SU-DHL-6 (cell line): ENCODE measurements around the gene ABHD17A.

Experiments used
- H2AFZ ChIP-seq: fragments of 200-600 bp; sonication (generic); 2 replicates; pipeline ENCODE4 v1.6.1; 2014; ENCODE audit warnings: low read depth, mild to moderate bottlenecking, moderate library complexity, mixed read lengths, antibody characterized with exemption, low read length; ENCODE audit not compliant: severe bottlenecking
- H3F3A ChIP-seq: fragments of 200-600 bp; shearing (Covaris generic); 2 replicates; pipeline ENCODE4 v1.6.0; 2016; ENCODE audit warnings: antibody characterized with exemption, mild to moderate bottlenecking; ENCODE audit not compliant: insufficient read depth
- H3K27ac ChIP-seq: fragments of 200-600 bp; sonication (generic); 2 replicates; pipeline ENCODE4 v1.5.1; 2016; ENCODE audit warnings: low read depth, mild to moderate bottlenecking, low read length, moderate library complexity, mixed read lengths
- H3K27me3 ChIP-seq: fragments of 200-600 bp; sonication (generic), shearing (Covaris generic); 2 replicates; pipeline ENCODE4 v1.6.0; 2014; ENCODE audit warnings: mild to moderate bottlenecking, low read length
- H3K36me3 ChIP-seq: fragments of 200-600 bp; sonication (generic); 2 replicates; pipeline ENCODE4 v1.6.1; 2014; ENCODE audit warnings: mild to moderate bottlenecking, low read length, mixed read lengths
- H3K4me2 ChIP-seq: fragments of 300-600, 200-600 bp; shearing (Covaris generic), sonication (generic); 2 replicates; pipeline ENCODE4 v1.6.0; 2014; ENCODE audit warnings: low read length, low read depth, mild to moderate bottlenecking; ENCODE audit not compliant: poor library complexity, severe bottlenecking
- H3K4me3 ChIP-seq: fragments of 200-600 bp; sonication (generic); 2 replicates; pipeline ENCODE4 v1.5.1; 2014; ENCODE audit warnings: antibody characterized with exemption, low read length, mild to moderate bottlenecking, mixed read lengths; ENCODE audit not compliant: insufficient read depth, poor library complexity, severe bottlenecking
- H3K79me2 ChIP-seq: fragments of 200-600 bp; sonication (generic); 2 replicates; pipeline ENCODE4 v1.6.1; 2014; ENCODE audit warnings: mild to moderate bottlenecking, low read length, moderate library complexity; ENCODE audit not compliant: insufficient read depth
- H3K9ac ChIP-seq: fragments of 200-600 bp; sonication (generic); 2 replicates; pipeline ENCODE4 v1.7.0; 2014; ENCODE audit warnings: mild to moderate bottlenecking, low read length
- H3K9me2 ChIP-seq: fragments of 200-600 bp; sonication (generic); replicated peaks from 2 replicates; pipeline ENCODE4 v1.6.1; 2014; ENCODE audit warnings: low read length; ENCODE audit not compliant: insufficient read depth
- H3K9me3 ChIP-seq: fragments of 200-600 bp; sonication (generic); 2 replicates; pipeline ENCODE4 v1.6.1; 2014; ENCODE audit warnings: low read length, mixed read lengths; ENCODE audit not compliant: insufficient read depth
- H4K20me1 ChIP-seq: fragments of 200-600 bp; sonication (generic); 2 replicates; pipeline ENCODE4 v1.6.1; 2014; ENCODE audit warnings: low read depth, mild to moderate bottlenecking, antibody characterized with exemption, low read length, moderate library complexity, mixed read lengths
- EZH2phosphoT487 ChIP-seq: fragments of 200-600 bp; sonication (generic), shearing (Covaris generic); conservative IDR thresholded peaks from 2 replicates; pipeline ENCODE4 v1.6.1; 2018; ENCODE audit warnings: mild to moderate bottlenecking, antibody characterized with exemption, low read length, moderate library complexity, mixed read lengths
- TF ChIP-seq, protein P1 (sequence below): fragments of 200-600 bp; sonication (generic); IDR thresholded peaks from one replicate; pipeline ENCODE4 v1.5.1; 2017; ENCODE audit warnings: antibody characterized with exemption, mild to moderate bottlenecking, low read length, moderate library complexity; ENCODE audit not compliant: insufficient read depth, poor library complexity, severe bottlenecking

ABHD17A gene

DNA sequence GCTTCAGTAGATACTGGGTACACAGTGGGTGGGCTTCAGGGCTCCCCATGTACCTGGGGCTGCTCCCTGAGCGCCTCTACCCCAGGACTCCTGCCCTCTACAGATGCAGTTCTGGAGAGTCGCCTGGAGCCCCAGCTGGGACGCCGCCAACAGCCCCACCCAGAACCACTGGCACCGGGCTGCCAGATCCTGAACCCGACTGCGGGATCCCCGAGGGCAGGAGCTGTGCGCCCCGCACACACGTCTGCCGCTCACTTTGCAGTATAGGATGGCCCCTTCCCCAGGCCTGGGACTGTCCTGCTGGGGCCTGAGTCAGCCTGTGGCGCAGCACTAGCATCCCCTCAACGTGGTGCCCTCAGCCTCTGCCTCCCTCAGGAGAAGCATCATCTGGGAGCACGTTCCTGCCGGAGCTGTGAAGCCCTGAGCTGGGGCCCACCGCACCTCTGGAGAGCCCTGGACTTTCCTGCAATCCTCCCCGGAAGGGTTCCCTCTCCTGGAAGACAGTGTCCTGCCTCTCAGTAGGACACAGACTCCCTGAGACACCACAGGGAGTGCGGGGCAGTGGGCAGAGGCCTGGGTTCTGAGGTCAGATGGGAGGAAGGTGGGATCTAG lies 40.7 kb downstream of the ABHD17A start:
- H3K27me3 ChIP-seq: no peaks in the 10 kb centered on the region
- H3K4me2 ChIP-seq: no peak overlapping the region
- H3K27ac ChIP-seq: no peak overlapping the region
- no peak overlapping the region for H2AFZ ChIP-seq
- H3K4me3 ChIP-seq: no peak overlapping the region
- peaks cover 8% of the 10 kb centered on the region for H3F3A ChIP-seq
- H3K9ac ChIP-seq: no peak overlapping the region
- H3K9me2 ChIP-seq: no peaks in the 10 kb centered on the region
- peaks cover 86% of the 10 kb centered on the region for H3K79me2 ChIP-seq
- peaks cover 7% of the 10 kb centered on the region; the same call in 1 of the 2 replicates for H4K20me1 ChIP-seq
- no peak for TF ChIP-seq EZH2phosphoT487
- TF ChIP-seq, protein P1, sequence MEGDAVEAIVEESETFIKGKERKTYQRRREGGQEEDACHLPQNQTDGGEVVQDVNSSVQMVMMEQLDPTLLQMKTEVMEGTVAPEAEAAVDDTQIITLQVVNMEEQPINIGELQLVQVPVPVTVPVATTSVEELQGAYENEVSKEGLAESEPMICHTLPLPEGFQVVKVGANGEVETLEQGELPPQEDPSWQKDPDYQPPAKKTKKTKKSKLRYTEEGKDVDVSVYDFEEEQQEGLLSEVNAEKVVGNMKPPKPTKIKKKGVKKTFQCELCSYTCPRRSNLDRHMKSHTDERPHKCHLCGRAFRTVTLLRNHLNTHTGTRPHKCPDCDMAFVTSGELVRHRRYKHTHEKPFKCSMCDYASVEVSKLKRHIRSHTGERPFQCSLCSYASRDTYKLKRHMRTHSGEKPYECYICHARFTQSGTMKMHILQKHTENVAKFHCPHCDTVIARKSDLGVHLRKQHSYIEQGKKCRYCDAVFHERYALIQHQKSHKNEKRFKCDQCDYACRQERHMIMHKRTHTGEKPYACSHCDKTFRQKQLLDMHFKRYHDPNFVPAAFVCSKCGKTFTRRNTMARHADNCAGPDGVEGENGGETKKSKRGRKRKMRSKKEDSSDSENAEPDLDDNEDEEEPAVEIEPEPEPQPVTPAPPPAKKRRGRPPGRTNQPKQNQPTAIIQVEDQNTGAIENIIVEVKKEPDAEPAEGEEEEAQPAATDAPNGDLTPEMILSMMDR: no peak
- no peaks in the 10 kb centered on the region for H3K36me3 ChIP-seq
- H3K9me3 ChIP-seq: no peaks in the 10 kb centered on the region

DNA sequence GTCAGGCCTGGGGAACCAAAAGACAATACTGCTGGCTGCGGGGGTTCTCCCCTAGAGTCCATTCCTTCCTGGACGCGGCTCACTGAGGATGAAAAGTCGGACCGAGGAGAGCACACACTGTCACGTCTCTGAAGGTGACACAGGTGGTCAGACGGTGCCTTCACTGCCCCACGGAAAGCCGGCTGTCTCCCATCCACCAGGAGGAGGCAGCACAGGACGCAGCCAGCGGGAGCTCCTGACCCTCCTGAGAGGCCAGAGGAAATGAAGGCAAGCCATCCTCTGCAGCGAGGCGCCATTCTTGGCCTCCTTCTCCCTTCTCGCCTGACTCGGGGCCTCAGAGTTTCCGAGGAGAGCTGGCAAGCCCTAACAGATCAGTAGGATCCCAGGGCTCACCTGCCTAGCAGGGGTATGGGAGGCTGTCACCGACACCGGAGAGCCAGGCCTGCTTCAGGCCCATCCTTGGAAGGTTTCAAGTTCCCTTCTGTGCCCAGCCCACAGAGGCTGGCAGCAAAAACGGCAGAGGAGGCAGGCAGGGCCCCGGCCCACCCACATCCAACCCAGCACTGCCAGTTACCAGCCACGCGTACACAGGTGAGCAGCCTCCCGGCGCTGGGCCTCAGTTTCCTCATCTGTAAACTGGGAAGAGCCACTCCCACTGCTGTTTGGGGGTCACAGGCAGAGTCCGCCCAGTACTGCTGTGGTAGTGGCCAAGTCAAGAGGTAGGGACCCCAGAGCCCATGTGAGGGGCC lies 41.5 kb downstream of the ABHD17A start:
- H2AFZ ChIP-seq: no peak overlapping the region

DNA sequence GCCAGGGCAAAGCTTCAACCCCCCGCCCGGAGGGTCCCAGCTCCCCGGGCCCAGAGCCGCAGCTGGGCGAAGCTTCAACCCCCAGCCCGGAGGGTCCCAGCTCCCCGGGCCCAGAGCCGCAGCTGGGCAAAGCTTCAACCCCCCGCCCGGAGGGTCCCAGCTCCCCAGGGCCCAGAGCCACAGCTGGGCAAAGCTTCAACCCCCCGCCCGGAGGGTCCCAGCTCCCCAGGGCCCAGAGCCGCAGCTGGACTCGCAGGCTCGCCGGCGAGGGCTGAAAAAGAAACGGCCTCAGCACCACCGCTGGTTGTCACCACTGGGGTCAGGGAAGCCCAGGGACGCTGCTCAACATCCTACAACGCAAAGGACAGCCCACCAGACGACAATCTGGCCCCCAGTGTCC lies 42.2 kb downstream of the ABHD17A start:
- Histone ChIP-seq H4K20me1 (peaks cover 7% of the 10 kb centered on the region; the same call in 1 of the 2 replicates), H3K79me2 (peaks cover 98% of the 10 kb centered on the region), H3F3A (no peaks in the 10 kb centered on the region), H3K27me3 (no peaks in the 10 kb centered on the region), H3K9me3 (no peaks in the 10 kb centered on the region), H3K27ac (no peak overlapping the region), H3K36me3 (no peaks in the 10 kb centered on the region), H3K4me2 (no peak overlapping the region), H3K9ac (no peak overlapping the region), H3K4me3 (no peak overlapping the region), H3K9me2 (no peaks in the 10 kb centered on the region), H2AFZ (no peak overlapping the region)
- no peak for TF ChIP-seq EZH2phosphoT487
- TF ChIP-seq, protein P1: no peak

More for the DNA sequence above, 41.5 kb downstream of the ABHD17A start:
- no peak overlapping the region for H3K4me2 ChIP-seq
- no peak overlapping the region for H3K27ac ChIP-seq
- no peaks in the 10 kb centered on the region for H3K27me3 ChIP-seq
- H3F3A ChIP-seq: peaks cover under 1% of the 10 kb centered on the region; the same call in 1 of the 2 replicates
- H3K9ac ChIP-seq: no peak overlapping the region
- H3K79me2 ChIP-seq: peaks cover 94% of the 10 kb centered on the region
- no peaks in the 10 kb centered on the region for H3K9me2 ChIP-seq
- H4K20me1 ChIP-seq: peaks cover 7% of the 10 kb centered on the region; the same call in 1 of the 2 replicates
- H3K36me3 ChIP-seq: no peaks in the 10 kb centered on the region
- TF ChIP-seq EZH2phosphoT487: no peak
- TF ChIP-seq, protein P1: no peak
- H3K4me3 ChIP-seq: no peak overlapping the region
- H3K9me3 ChIP-seq: no peaks in the 10 kb centered on the region
